Lower leg skin (tissue), 3 donors: Measurements from ENCODE around the gene SPCS2.

Source experiments
- POLR2A ChIP-seq, 2 donors: fragments of 450-650 bp; IDR thresholded peaks; one replicate each; pipeline ENCODE4 v1.6.1; 2016 to 2017; ENCODE audit warnings: antibody characterized with exemption in 2 of 2, mild to moderate bottlenecking in 1 of 2, moderate library complexity in 1 of 2
- TF ChIP-seq, protein P1 (sequence below), 3 donors: fragments of 450-650 bp; IDR thresholded peaks; one replicate each; pipeline ENCODE4 v1.5.1; 2016; ENCODE audit warnings: antibody characterized with exemption in 3 of 3, mild to moderate bottlenecking in 3 of 3, moderate library complexity in 2 of 3

DNA sequence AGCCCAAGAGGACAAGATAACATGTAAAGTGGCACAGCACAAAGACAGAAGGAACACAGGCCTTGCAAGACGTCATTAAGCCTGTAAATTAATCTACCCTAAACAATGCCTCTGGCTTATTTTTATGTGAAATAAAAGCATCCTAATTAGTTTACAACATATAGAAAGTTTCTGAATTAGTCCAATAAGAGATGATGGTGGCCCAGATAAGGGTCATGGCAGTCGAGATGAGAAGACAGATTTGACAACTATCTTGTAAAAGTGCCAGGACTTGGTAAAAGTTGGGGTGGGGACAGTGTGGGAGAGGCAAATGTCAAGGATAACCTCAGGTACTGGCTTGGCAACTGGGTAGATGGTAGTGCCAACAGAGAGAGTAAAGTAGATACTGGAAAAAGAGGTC lies 13.8 kb upstream of the SPCS2 start:
- TF ChIP-seq, protein P1, sequence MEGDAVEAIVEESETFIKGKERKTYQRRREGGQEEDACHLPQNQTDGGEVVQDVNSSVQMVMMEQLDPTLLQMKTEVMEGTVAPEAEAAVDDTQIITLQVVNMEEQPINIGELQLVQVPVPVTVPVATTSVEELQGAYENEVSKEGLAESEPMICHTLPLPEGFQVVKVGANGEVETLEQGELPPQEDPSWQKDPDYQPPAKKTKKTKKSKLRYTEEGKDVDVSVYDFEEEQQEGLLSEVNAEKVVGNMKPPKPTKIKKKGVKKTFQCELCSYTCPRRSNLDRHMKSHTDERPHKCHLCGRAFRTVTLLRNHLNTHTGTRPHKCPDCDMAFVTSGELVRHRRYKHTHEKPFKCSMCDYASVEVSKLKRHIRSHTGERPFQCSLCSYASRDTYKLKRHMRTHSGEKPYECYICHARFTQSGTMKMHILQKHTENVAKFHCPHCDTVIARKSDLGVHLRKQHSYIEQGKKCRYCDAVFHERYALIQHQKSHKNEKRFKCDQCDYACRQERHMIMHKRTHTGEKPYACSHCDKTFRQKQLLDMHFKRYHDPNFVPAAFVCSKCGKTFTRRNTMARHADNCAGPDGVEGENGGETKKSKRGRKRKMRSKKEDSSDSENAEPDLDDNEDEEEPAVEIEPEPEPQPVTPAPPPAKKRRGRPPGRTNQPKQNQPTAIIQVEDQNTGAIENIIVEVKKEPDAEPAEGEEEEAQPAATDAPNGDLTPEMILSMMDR (IDR thresholded peaks at IDR 0.05) = no peak
- no peak for TF ChIP-seq POLR2A (IDR thresholded peaks at IDR 0.05)
